ENCODE results near the gene LSAMP. TPM values are rescaled to one million over a fixed set of nuclear protein-coding genes. Genes with fewer than 3 reads are reported as not detected.

The LSAMP gene
- polyA plus RNA-seq, 2 of the 4 experiments (the other 2 are of a cell fraction), result 0.12 to 0.53 TPM

DNA sequence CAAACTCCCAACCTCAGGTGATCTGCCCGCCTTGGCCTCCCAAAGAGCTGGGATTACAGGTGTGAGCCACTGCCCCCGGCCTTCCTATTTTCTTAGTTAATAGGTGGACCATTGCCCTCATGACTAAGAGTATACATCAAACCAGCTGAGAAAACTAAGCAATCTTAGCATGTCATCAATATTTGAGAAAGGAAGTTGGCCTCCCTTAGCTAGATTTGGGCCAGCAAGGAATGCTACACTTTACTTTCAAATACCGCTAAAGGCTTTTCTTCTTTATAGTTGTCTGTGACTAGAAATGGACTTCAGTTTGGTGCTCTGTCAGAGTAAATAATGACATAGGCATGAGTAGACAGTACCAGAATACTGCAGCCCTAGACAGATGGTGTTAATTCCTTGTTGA is 622.7 kb downstream of the LSAMP start:
- DNase-seq (ENCODE audit: low read depth in 1 of 2, low spot score in 1 of 2), result peak in 1 of 2 experiments; percentile 8
- 63% methylated on average over 3 of the region's 3 CpGs for WGBS (ENCODE audit: missing lambda C conversion rate)
- no peak for ATAC-seq
- Histone ChIP-seq H3K9me3 (no peaks in the 10 kb centered on the region), H3K27ac (no peak overlapping the region), H3K4me2 (peak overlapping the region; percentile 11; the same call in 1 of the 3 replicates), H3K4me1 (peaks cover 9% of the 10 kb centered on the region; the same call in 2 of the 3 replicates), H3K4me3 (no peak overlapping the region)
- ChIA-PET POLR2A (no interaction called here), CTCF (interaction anchor here (1.1 to 1.6 kb wide), 3 partner anchors 8 to 38 kb away, joined by 3 to 5 read pairs (median 4); no protein-coding TSS in a partner anchor)
- TF ChIP-seq RAD21 (conservative IDR thresholded peaks at IDR 0.05 in 1 of 2, IDR thresholded peaks at IDR 0.05 in 1 of 2) (no peak), NR3C1 (IDR thresholded peaks at IDR 0.05) (no peak), POLR2A (IDR thresholded peaks at IDR 0.05; ENCODE audit: low read length) (no peak), HDAC2 (IDR thresholded peaks at IDR 0.05) (no peak), JUNB (IDR thresholded peaks at IDR 0.05) (peak; percentile 20; the same call in 1 of the 2 replicates)
- TF ChIP-seq, protein P1, sequence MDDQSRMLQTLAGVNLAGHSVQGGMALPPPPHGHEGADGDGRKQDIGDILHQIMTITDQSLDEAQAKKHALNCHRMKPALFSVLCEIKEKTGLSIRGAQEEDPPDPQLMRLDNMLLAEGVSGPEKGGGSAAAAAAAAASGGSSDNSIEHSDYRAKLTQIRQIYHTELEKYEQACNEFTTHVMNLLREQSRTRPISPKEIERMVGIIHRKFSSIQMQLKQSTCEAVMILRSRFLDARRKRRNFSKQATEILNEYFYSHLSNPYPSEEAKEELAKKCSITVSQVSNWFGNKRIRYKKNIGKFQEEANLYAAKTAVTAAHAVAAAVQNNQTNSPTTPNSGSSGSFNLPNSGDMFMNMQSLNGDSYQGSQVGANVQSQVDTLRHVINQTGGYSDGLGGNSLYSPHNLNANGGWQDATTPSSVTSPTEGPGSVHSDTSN (IDR thresholded peaks at IDR 0.05), result no peak
- no peak for FAIRE-seq

DNA sequence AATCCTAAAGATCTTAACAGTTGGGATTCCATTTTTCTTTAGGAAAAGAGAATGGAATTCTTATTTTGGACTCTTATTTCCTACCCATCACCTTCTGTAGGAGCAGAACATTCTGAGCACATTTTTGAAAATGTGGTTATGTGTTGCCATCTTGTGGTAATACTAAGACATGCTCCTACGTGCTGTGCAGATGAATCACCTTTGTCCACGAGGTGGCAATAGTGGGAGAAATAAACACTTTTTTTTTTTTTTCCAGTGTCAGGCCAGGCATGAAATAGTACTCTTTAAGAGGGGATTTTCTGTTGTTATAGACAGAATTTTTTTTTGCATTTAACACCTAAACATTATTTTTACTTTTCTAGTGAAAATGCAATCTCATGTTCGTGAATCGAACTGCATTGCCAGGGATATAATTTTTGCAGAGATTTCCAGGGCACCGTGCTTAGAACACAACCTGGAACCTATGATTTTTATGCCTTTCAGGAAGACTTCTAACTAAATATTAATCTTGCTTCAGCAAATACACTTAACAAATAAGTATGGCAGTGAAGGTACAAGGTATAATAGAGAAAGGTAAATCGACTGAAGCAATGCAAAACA is 625.4 kb downstream of the LSAMP start:
- Histone ChIP-seq H3K27ac (no peak overlapping the region), H3K9me3 (no peaks in the 10 kb centered on the region), H3K4me1 (peaks cover 7% of the 10 kb centered on the region; the same call in 2 of the 3 replicates), H3K4me3 (no peak overlapping the region), H3K4me2 (no peak overlapping the region)
- DNase-seq (ENCODE audit: low read depth in 1 of 2, low spot score in 1 of 2), result peak; percentile 41 to 82
- ChIA-PET POLR2A (no interaction called here), CTCF (interaction anchor here (0.6 to 2.5 kb wide), 21 partner anchors 10 to 1668 kb away, joined by 3 to 13 read pairs (median 4); no protein-coding TSS in a partner anchor)
- ATAC-seq, result peak; percentile 87 to 95
- TF ChIP-seq SMC3 (IDR thresholded peaks at IDR 0.05) (peak; percentile 93), RAD21 (conservative IDR thresholded peaks at IDR 0.05 in 1 of 2, IDR thresholded peaks at IDR 0.05 in 1 of 2) (peak; percentile 87 to 91), CBX2 (IDR thresholded peaks at IDR 0.05; ENCODE audit: borderline replicate concordance, low read depth) (no peak), POLR2AphosphoS2 (conservative IDR thresholded peaks at IDR 0.05; ENCODE audit: low read length) (no peak), FOSL2 (IDR thresholded peaks at IDR 0.05) (no peak), FOSL2 (CRISPR knock-in tag; IDR thresholded peaks at IDR 0.05) (peak; percentile 64)
- TF ChIP-seq, protein P2, sequence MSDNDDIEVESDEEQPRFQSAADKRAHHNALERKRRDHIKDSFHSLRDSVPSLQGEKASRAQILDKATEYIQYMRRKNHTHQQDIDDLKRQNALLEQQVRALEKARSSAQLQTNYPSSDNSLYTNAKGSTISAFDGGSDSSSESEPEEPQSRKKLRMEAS (IDR thresholded peaks at IDR 0.05), result peak; percentile 51
- TF ChIP-seq, protein P3, sequence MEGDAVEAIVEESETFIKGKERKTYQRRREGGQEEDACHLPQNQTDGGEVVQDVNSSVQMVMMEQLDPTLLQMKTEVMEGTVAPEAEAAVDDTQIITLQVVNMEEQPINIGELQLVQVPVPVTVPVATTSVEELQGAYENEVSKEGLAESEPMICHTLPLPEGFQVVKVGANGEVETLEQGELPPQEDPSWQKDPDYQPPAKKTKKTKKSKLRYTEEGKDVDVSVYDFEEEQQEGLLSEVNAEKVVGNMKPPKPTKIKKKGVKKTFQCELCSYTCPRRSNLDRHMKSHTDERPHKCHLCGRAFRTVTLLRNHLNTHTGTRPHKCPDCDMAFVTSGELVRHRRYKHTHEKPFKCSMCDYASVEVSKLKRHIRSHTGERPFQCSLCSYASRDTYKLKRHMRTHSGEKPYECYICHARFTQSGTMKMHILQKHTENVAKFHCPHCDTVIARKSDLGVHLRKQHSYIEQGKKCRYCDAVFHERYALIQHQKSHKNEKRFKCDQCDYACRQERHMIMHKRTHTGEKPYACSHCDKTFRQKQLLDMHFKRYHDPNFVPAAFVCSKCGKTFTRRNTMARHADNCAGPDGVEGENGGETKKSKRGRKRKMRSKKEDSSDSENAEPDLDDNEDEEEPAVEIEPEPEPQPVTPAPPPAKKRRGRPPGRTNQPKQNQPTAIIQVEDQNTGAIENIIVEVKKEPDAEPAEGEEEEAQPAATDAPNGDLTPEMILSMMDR (IDR thresholded peaks at IDR 0.05), result peak; percentile 100
- peak; percentile 97 for FAIRE-seq
- WGBS (ENCODE audit: missing lambda C conversion rate), result 25% methylated on average over 6 of the region's 6 CpGs

DNA sequence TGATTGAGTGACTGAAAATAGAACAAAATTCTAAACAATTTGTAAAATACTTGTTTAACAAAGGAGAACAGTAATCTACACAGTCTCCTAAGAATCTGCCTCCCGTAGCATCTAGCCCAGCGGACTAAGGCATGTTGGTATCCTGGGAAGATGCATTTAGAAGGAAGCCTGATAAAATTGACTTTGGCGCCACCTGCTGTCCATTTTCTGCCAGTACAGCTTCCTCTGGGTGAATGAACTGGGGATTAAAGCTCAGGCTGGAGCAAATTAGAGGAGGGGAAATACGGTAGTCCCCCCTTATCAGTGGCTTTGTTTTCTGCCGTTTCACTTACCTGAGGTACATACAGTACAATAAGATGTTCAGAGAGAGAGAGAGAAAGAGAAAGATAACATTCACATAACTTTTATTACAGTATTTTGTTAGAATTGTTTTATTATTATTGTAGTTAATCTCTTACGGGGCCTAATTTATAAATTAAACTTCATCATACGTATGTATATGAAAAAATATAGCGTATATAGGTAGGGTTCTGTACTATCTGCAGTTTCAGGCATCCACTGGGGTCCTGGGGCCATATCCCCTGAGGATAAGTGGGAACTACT is 630.4 kb downstream of the LSAMP start:
- Histone ChIP-seq H3K9me3 (no peaks in the 10 kb centered on the region), H3K4me2 (peak overlapping the region; percentile 36; the same call in 2 of the 3 replicates), H3K4me1 (peaks cover 7% of the 10 kb centered on the region; the same call in 1 of the 3 replicates), H3K27ac (no peak overlapping the region; a peak in 1 of 6 replicates), H3K4me3 (no peak overlapping the region)
- 14% methylated on average over 8 of the region's 8 CpGs for WGBS (ENCODE audit: missing lambda C conversion rate)
- POLR2A ChIA-PET, result interaction anchor here (1.0 kb wide), 2 partner anchors 10 to 31 kb away, joined by 3 to 4 read pairs; no protein-coding TSS in a partner anchor
- DNase-seq (ENCODE audit: low read depth in 1 of 2, low spot score in 1 of 2) (peak; percentile 68 to 71), FAIRE-seq (peak; percentile 92), ATAC-seq (peak; percentile 95)
- CTCF ChIA-PET, result interaction anchor here (0.6 to 5.1 kb wide), 21 partner anchors 8 to 1469 kb away, joined by 3 to 61 read pairs (median 4); no protein-coding TSS in a partner anchor
- TF ChIP-seq, protein P4, sequence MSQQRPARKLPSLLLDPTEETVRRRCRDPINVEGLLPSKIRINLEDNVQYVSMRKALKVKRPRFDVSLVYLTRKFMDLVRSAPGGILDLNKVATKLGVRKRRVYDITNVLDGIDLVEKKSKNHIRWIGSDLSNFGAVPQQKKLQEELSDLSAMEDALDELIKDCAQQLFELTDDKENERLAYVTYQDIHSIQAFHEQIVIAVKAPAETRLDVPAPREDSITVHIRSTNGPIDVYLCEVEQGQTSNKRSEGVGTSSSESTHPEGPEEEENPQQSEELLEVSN (IDR thresholded peaks at IDR 0.05; ENCODE audit: borderline replicate concordance, low read depth), result no peak
- no peak; the same call in 1 of the 2 replicates for TF ChIP-seq MYC (IDR thresholded peaks at IDR 0.05; ENCODE audit: borderline replicate concordance, low read length)
- no peak for TF ChIP-seq RARB (CRISPR knock-in tag; IDR thresholded peaks at IDR 0.05)
- TF ChIP-seq SMC3 (IDR thresholded peaks at IDR 0.05), result peak; percentile 89
- TF ChIP-seq, protein P3 (IDR thresholded peaks at IDR 0.05), result peak; percentile 90
- peak; percentile 94 for TF ChIP-seq RAD21 (conservative IDR thresholded peaks at IDR 0.05 in 1 of 2, IDR thresholded peaks at IDR 0.05 in 1 of 2)
- no peak for TF ChIP-seq SREBF2 (IDR thresholded peaks at IDR 0.05)
